ENCODE results near the gene ITGB3BP. TPM values are rescaled to one million over a fixed set of nuclear protein-coding genes. Genes with fewer than 3 reads are reported as not detected.
A peak's percentile ranks its signal among the peaks of the same experiment; 100 is the strongest.

The ITGB3BP gene
- total RNA-seq, 1 experiment from 2014 or later, result 49.7 TPM

GRCh38 chr1:63537006-63537405 is 14.0 kb upstream of the ITGB3BP start:
- DNase-seq (ENCODE audit: low read depth in 1 of 2, low spot score in 2 of 2), result no peak
- H3K27me3 ChIP-seq (replicated peaks), result no peaks in the 10 kb centered on the region
- no peaks in the 10 kb centered on the region for H3K4me1 ChIP-seq (replicated peaks)
- H3K4me3 ChIP-seq, result no peak overlapping the region
- H3K36me3 ChIP-seq, result no peaks in the 10 kb centered on the region
- H3K27ac ChIP-seq, result no peak overlapping the region
- no peaks in the 10 kb centered on the region for H3K9me3 ChIP-seq (replicated peaks)

GRCh38 chr1:63534406-63534805 is 11.4 kb upstream of the ITGB3BP start:
- Histone ChIP-seq H3K36me3 (no peaks in the 10 kb centered on the region), H3K9me3 (replicated peaks) (no peaks in the 10 kb centered on the region), H3K27ac (no peak overlapping the region), H3K27me3 (replicated peaks) (no peaks in the 10 kb centered on the region), H3K4me1 (replicated peaks) (no peaks in the 10 kb centered on the region), H3K4me3 (no peak overlapping the region)
- no peak for DNase-seq (ENCODE audit: low read depth in 1 of 2, low spot score in 2 of 2)

GRCh38 chr1:63533931-63534330 is 10.9 kb upstream of the ITGB3BP start:
- Histone ChIP-seq H3K27me3 (replicated peaks) (no peaks in the 10 kb centered on the region), H3K4me3 (no peak overlapping the region), H3K36me3 (no peaks in the 10 kb centered on the region), H3K27ac (no peak overlapping the region), H3K4me1 (replicated peaks) (no peaks in the 10 kb centered on the region), H3K9me3 (replicated peaks) (no peaks in the 10 kb centered on the region)
- DNase-seq (ENCODE audit: low read depth in 1 of 2, low spot score in 2 of 2), result no peak

GRCh38 chr1:63532727-63533126 is 9.7 kb upstream of the ITGB3BP start:
- Histone ChIP-seq H3K27ac (no peak overlapping the region), H3K36me3 (no peaks in the 10 kb centered on the region), H3K9me3 (replicated peaks) (no peaks in the 10 kb centered on the region), H3K4me1 (replicated peaks) (no peaks in the 10 kb centered on the region), H3K4me3 (no peak overlapping the region), H3K27me3 (replicated peaks) (no peaks in the 10 kb centered on the region)
- no peak for DNase-seq (ENCODE audit: low read depth in 1 of 2, low spot score in 2 of 2)

- no peak for DNase-seq (ENCODE audit: low read depth in 1 of 2, low spot score in 2 of 2)
These were observed 1.2 kb upstream of the ITGB3BP start for GRCh38 chr1:63524201-63524600.

GRCh38 chr1:63523738-63524137 is 713 bp upstream of the ITGB3BP start:
- H3K27me3 ChIP-seq (replicated peaks), result no peaks in the 10 kb centered on the region
- H3K9me3 ChIP-seq (replicated peaks), result no peaks in the 10 kb centered on the region
- peak overlapping the region; percentile 52 for H3K4me3 ChIP-seq
- H3K36me3 ChIP-seq, result peaks cover 3% of the 10 kb centered on the region; the same call in 1 of the 2 replicates
- peak in 1 of 2 experiments; percentile 39 for DNase-seq (ENCODE audit: low read depth in 1 of 2, low spot score in 2 of 2)
- H3K27ac ChIP-seq, result peak overlapping the region; percentile 91
- H3K4me1 ChIP-seq (replicated peaks), result peaks cover 12% of the 10 kb centered on the region

More at GRCh38 chr1:63524201-63524600, 1.2 kb upstream of the ITGB3BP start:
- Histone ChIP-seq H3K4me3 (peak overlapping the region; percentile 52), H3K36me3 (peaks cover 3% of the 10 kb centered on the region; the same call in 1 of the 2 replicates), H3K9me3 (replicated peaks) (no peaks in the 10 kb centered on the region), H3K27me3 (replicated peaks) (no peaks in the 10 kb centered on the region), H3K4me1 (replicated peaks) (peaks cover 12% of the 10 kb centered on the region), H3K27ac (peak overlapping the region; percentile 91)

GRCh38 chr1:63516629-63517028 is 6.4 kb downstream of the ITGB3BP start:
- Histone ChIP-seq H3K27me3 (replicated peaks) (no peaks in the 10 kb centered on the region), H3K27ac (no peak overlapping the region), H3K9me3 (replicated peaks) (no peaks in the 10 kb centered on the region), H3K4me1 (replicated peaks) (no peaks in the 10 kb centered on the region; the same call in 1 of the 2 replicates), H3K36me3 (no peaks in the 10 kb centered on the region), H3K4me3 (no peak overlapping the region)
- no peak for DNase-seq (ENCODE audit: low read depth in 1 of 2, low spot score in 2 of 2)

GRCh38 chr1:63512584-63512983 is 10.4 kb downstream of the ITGB3BP start:
- no peaks in the 10 kb centered on the region for H3K27me3 ChIP-seq (replicated peaks)
- no peak overlapping the region for H3K4me3 ChIP-seq
- no peaks in the 10 kb centered on the region for H3K9me3 ChIP-seq (replicated peaks)
- no peak overlapping the region for H3K27ac ChIP-seq
- DNase-seq (ENCODE audit: low read depth in 1 of 2, low spot score in 2 of 2), result no peak
- H3K36me3 ChIP-seq, result peaks cover 11% of the 10 kb centered on the region
- no peaks in the 10 kb centered on the region for H3K4me1 ChIP-seq (replicated peaks)

- Histone ChIP-seq H3K27ac (no peak overlapping the region), H3K4me3 (no peak overlapping the region), H3K4me1 (replicated peaks) (no peaks in the 10 kb centered on the region), H3K36me3 (peaks cover 26% of the 10 kb centered on the region), H3K27me3 (replicated peaks) (no peaks in the 10 kb centered on the region), H3K9me3 (replicated peaks) (no peaks in the 10 kb centered on the region)
- no peak for DNase-seq (ENCODE audit: low read depth in 1 of 2, low spot score in 2 of 2)
These were observed 13.3 kb downstream of the ITGB3BP start for GRCh38 chr1:63509718-63510117.

GRCh38 chr1:63506782-63507181 is 16.2 kb downstream of the ITGB3BP start:
- Histone ChIP-seq H3K4me3 (no peak overlapping the region), H3K4me1 (replicated peaks) (no peaks in the 10 kb centered on the region), H3K27me3 (replicated peaks) (no peaks in the 10 kb centered on the region), H3K27ac (no peak overlapping the region), H3K36me3 (peaks cover 26% of the 10 kb centered on the region), H3K9me3 (replicated peaks) (no peaks in the 10 kb centered on the region)
- no peak for DNase-seq (ENCODE audit: low read depth in 1 of 2, low spot score in 2 of 2)

- H3K36me3 ChIP-seq, result peaks cover 9% of the 10 kb centered on the region
- no peaks in the 10 kb centered on the region for H3K4me1 ChIP-seq (replicated peaks)
- H3K9me3 ChIP-seq (replicated peaks), result no peaks in the 10 kb centered on the region
- H3K27me3 ChIP-seq (replicated peaks), result no peaks in the 10 kb centered on the region
- DNase-seq (ENCODE audit: low read depth in 1 of 2, low spot score in 2 of 2), result no peak
- H3K4me3 ChIP-seq, result no peak overlapping the region
- H3K27ac ChIP-seq, result no peak overlapping the region
These were observed 21.8 kb downstream of the ITGB3BP start for GRCh38 chr1:63501256-63501655.

- Histone ChIP-seq H3K4me3 (no peak overlapping the region), H3K9me3 (replicated peaks) (no peaks in the 10 kb centered on the region), H3K27ac (no peak overlapping the region), H3K36me3 (peaks cover 7% of the 10 kb centered on the region), H3K27me3 (replicated peaks) (no peaks in the 10 kb centered on the region), H3K4me1 (replicated peaks) (no peaks in the 10 kb centered on the region)
- no peak for DNase-seq (ENCODE audit: low read depth in 1 of 2, low spot score in 2 of 2)
These were observed 24.9 kb downstream of the ITGB3BP start for GRCh38 chr1:63498106-63498505.

- DNase-seq (ENCODE audit: low read depth in 1 of 2, low spot score in 2 of 2), result no peak
- H3K27me3 ChIP-seq (replicated peaks), result no peaks in the 10 kb centered on the region
- H3K36me3 ChIP-seq, result peaks cover 7% of the 10 kb centered on the region
- no peak overlapping the region for H3K27ac ChIP-seq
- no peaks in the 10 kb centered on the region for H3K9me3 ChIP-seq (replicated peaks)
- H3K4me3 ChIP-seq, result no peak overlapping the region
- no peaks in the 10 kb centered on the region for H3K4me1 ChIP-seq (replicated peaks)
These were observed 25.4 kb downstream of the ITGB3BP start for GRCh38 chr1:63497577-63497976.

GRCh38 chr1:63487336-63488065 is 35.5 kb downstream of the ITGB3BP start:
- Histone ChIP-seq H3K36me3 (no peaks in the 10 kb centered on the region; the same call in 1 of the 2 replicates), H3K4me3 (no peak overlapping the region), H3K4me1 (replicated peaks) (peaks cover 10% of the 10 kb centered on the region), H3K27me3 (replicated peaks) (no peaks in the 10 kb centered on the region), H3K27ac (peak overlapping the region; percentile 69), H3K9me3 (replicated peaks) (no peaks in the 10 kb centered on the region)
- DNase-seq (ENCODE audit: low read depth in 1 of 2, low spot score in 2 of 2), result peak; percentile 59 to 74

Data from SJSA1 (cell line).